Measurements from ENCODE around the gene KLHL20.
"Not testable (repeated sequence)": the region's sequence is repeated elsewhere in the genome, so short reads cannot be mapped to it uniquely, and the experiment has no call there.

GRCh38 chr1:173685121-173685520, 29.7 kb upstream of the KLHL20 start:
- TF ChIP-seq CTCF (IDR thresholded peaks at IDR 0.05; ENCODE audit: insufficient read depth, low read depth, low read length); EZH2 (IDR thresholded peaks at IDR 0.05; ENCODE audit: insufficient read depth, low read length): not testable (repeated sequence)

All from astrocyte (in vitro differentiated cells and primary cell).